ENCODE data around the gene HDAC9. TPM values are rescaled to one million over a fixed set of nuclear protein-coding genes. Genes with fewer than 3 reads are reported as not detected.
"Not testable (repeated sequence)": the region's sequence is repeated elsewhere in the genome, so short reads cannot be mapped to it uniquely, and the experiment has no call there.

The HDAC9 gene
- total and polyA plus RNA-seq, 2 donors: 3.3 to 61.6 TPM

GRCh38 chr7:18700147-18700546, 204.6 kb downstream of the HDAC9 start:
- no peaks in the 10 kb centered on the region for H3K4me1 ChIP-seq (ENCODE audit: insufficient read depth)
- no peaks in the 10 kb centered on the region for H3K36me3 ChIP-seq (ENCODE audit: insufficient read depth)
- H3K27ac ChIP-seq (ENCODE audit: low read depth): no peak overlapping the region
- DNase-seq (ENCODE audit: extremely low spot score): no peak
- WGBS: 91% methylated on average over 7 of the region's 7 CpGs
- H3K4me3 ChIP-seq (ENCODE audit: low read depth, low read length): no peak overlapping the region

- DNase-seq (ENCODE audit: extremely low spot score): no peak
- no peak overlapping the region for H3K4me3 ChIP-seq (ENCODE audit: low read depth, low read length)
- WGBS: 88% methylated on average over 17 of the region's 17 CpGs
Measured at GRCh38 chr7:18702071-18702829, 206.7 kb downstream of the HDAC9 start.

GRCh38 chr7:18703685-18704084, 208.1 kb downstream of the HDAC9 start:
- Histone ChIP-seq H3K27ac (ENCODE audit: low read depth) (no peak overlapping the region), H3K4me1 (ENCODE audit: insufficient read depth) (no peaks in the 10 kb centered on the region), H3K36me3 (ENCODE audit: insufficient read depth) (no peaks in the 10 kb centered on the region), H3K4me3 (ENCODE audit: low read depth, low read length) (no peak overlapping the region)
- no peak for DNase-seq (ENCODE audit: extremely low spot score)

More at GRCh38 chr7:18702071-18702829, 206.7 kb downstream of the HDAC9 start:
- no peaks in the 10 kb centered on the region for H3K4me1 ChIP-seq (ENCODE audit: insufficient read depth)
- no peaks in the 10 kb centered on the region for H3K36me3 ChIP-seq (ENCODE audit: insufficient read depth)
- no peak overlapping the region for H3K27ac ChIP-seq (ENCODE audit: low read depth)

GRCh38 chr7:18706670-18707069, 211.1 kb downstream of the HDAC9 start:
- H3K27ac ChIP-seq (ENCODE audit: low read depth): no peak overlapping the region
- no peaks in the 10 kb centered on the region for H3K4me1 ChIP-seq (ENCODE audit: insufficient read depth)
- DNase-seq (ENCODE audit: extremely low spot score): no peak
- 68% methylated on average over 3 of the region's 3 CpGs for WGBS
- no peak overlapping the region for H3K4me3 ChIP-seq (ENCODE audit: low read depth, low read length)
- no peaks in the 10 kb centered on the region for H3K36me3 ChIP-seq (ENCODE audit: insufficient read depth)

- 58% methylated on average over 1 of the region's 1 CpG for WGBS
- no peak for DNase-seq (ENCODE audit: extremely low spot score)
- Histone ChIP-seq H3K4me3 (ENCODE audit: low read depth, low read length) (no peak overlapping the region), H3K36me3 (ENCODE audit: insufficient read depth) (no peaks in the 10 kb centered on the region), H3K27ac (ENCODE audit: low read depth) (no peak overlapping the region), H3K4me1 (ENCODE audit: insufficient read depth) (no peaks in the 10 kb centered on the region)
Measured at GRCh38 chr7:18708204-18708603, 212.7 kb downstream of the HDAC9 start.

GRCh38 chr7:18715988-18716387, 220.4 kb downstream of the HDAC9 start:
- Histone ChIP-seq H3K27ac (ENCODE audit: low read depth) (no peak overlapping the region), H3K4me1 (ENCODE audit: insufficient read depth) (no peaks in the 10 kb centered on the region), H3K4me3 (ENCODE audit: low read depth, low read length) (no peak overlapping the region), H3K36me3 (ENCODE audit: insufficient read depth) (no peaks in the 10 kb centered on the region)
- 78% methylated on average over 2 of the region's 2 CpGs for WGBS
- DNase-seq (ENCODE audit: extremely low spot score): no peak

DNA sequence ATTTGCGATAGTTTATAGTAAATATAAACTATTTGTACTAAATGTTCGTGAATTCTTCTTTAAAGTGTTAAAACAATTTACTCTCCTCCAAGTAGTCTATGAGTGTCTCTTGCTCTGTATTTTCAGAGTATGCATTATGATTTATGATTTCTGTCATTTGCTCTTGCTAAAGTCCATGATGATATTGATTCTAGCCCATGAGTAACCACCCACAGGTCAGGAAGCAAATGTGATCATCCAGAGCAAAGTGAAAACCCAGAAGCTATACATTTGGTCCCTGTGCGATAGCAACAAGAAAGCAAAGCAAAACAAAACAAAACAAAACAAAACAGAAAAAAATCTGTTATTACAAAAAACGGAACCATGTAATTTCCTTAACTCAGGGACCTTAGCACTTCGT, 225.9 kb downstream of the HDAC9 start:
- no peak for DNase-seq (ENCODE audit: extremely low spot score)
- Histone ChIP-seq H3K36me3 (ENCODE audit: insufficient read depth) (no peaks in the 10 kb centered on the region), H3K27ac (ENCODE audit: low read depth) (no peak overlapping the region), H3K4me3 (ENCODE audit: low read depth, low read length) (no peak overlapping the region), H3K4me1 (ENCODE audit: insufficient read depth) (no peaks in the 10 kb centered on the region)
- 94% methylated on average over 5 of the region's 5 CpGs for WGBS

GRCh38 chr7:18724318-18724717, 228.8 kb downstream of the HDAC9 start:
- 97% methylated on average over 2 of the region's 2 CpGs for WGBS
- Histone ChIP-seq H3K4me3 (ENCODE audit: low read depth, low read length) (no peak overlapping the region), H3K36me3 (ENCODE audit: insufficient read depth) (no peaks in the 10 kb centered on the region), H3K4me1 (ENCODE audit: insufficient read depth) (no peaks in the 10 kb centered on the region), H3K27ac (ENCODE audit: low read depth) (no peak overlapping the region)
- DNase-seq (ENCODE audit: extremely low spot score): no peak

DNA sequence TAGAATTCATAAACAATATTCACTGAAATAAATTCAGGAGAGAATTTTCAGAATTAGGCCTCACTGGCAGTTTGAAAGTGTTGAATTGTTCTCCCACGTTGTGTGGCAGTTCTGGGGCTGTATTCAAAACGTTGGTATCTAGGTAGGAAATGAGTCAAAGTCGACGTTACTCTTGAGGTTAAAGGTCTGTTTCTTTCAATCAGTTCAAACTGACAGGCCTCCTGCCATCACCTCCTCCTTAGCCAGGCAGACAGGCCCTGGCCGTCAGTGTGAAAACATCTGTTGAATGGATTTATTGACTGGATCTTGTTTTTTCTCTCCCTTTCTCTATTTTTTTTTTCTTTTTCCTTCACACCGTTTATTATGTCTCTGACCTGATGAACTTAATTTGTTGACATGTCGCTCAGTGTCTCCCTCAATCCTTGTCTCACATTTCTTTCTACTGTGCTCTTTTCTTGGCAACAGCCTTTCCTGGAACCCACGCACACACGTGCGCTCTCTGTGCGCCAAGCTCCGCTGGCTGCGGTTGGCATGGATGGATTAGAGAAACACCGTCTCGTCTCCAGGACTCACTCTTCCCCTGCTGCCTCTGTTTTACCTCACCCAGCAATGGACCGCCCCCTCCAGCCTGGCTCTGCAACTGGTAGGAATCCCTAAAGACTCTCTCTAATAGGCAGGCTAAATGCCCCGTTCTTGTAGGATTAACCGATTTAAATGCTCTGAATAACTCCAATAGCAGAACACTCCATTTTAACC, 231.7 kb downstream of the HDAC9 start:
- Histone ChIP-seq H3K27ac (ENCODE audit: low read depth) (no peak overlapping the region), H3K4me1 (ENCODE audit: insufficient read depth) (no peaks in the 10 kb centered on the region), H3K36me3 (ENCODE audit: insufficient read depth) (no peaks in the 10 kb centered on the region), H3K4me3 (ENCODE audit: low read depth, low read length) (no peak overlapping the region)
- WGBS: 71% methylated on average over 18 of the region's 18 CpGs
- no peak for DNase-seq (ENCODE audit: extremely low spot score)

- not testable (repeated sequence) for H3K4me1 ChIP-seq (ENCODE audit: insufficient read depth); H3K4me3 ChIP-seq (ENCODE audit: low read depth, low read length); DNase-seq (ENCODE audit: extremely low spot score); H3K36me3 ChIP-seq (ENCODE audit: insufficient read depth); H3K27ac ChIP-seq (ENCODE audit: low read depth)
- WGBS: 75% methylated on average over 2 of the region's 2 CpGs
Measured at GRCh38 chr7:18736012-18736411, 240.5 kb downstream of the HDAC9 start.

DNA sequence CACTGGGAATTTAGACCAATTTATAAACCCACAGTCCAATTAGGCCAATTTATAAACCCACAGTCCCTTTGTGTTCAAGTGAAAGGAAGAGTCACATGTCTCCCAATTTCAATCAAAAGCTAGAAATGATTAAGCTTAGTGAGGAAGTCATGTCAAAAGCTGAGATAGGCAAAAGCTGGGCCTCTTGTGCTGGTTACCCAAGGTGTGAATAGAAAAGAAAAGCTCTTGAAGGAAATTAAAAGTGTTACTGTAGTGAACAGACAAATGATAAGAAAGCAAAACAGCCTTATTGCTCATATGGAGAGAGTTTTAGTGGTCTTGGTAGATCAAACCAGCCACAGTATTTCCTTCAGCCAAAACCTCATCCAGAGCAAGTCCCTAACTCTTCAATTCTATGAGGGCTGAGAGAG, 245.0 kb downstream of the HDAC9 start:
- no peak overlapping the region for H3K4me3 ChIP-seq (ENCODE audit: low read depth, low read length)
- H3K4me1 ChIP-seq (ENCODE audit: insufficient read depth): no peaks in the 10 kb centered on the region
- no peak for DNase-seq (ENCODE audit: extremely low spot score)
- H3K27ac ChIP-seq (ENCODE audit: low read depth): no peak overlapping the region
- H3K36me3 ChIP-seq (ENCODE audit: insufficient read depth): no peaks in the 10 kb centered on the region

DNA sequence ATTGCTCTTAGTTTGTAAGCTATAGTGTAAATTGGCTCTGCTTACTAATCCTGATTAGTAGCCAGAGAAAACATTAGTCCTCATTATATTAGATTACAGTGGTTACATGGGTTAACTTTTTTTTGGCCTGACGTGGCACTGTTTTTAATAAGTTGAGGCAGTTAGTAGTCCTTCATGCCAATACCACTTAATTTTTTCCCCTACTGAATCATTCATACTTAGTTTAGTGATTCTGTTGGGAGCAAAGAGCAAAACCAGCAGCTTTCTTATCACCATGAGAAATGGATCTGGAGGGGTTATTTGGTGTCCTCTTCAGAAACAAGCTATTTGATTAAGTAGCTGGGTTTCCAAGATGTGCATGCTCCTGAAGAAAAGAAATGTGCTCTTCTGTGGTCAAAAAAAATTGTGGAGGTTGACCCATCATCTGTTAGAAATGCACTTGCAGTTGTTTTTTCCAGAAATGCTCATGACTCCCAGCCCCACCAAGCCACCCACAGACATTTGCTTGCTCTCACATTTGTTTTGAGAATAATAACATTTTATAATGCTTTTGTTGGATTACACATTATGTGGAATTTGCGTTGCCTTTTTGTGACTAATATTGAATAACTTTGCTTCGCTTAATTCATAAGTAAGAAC, 258.5 kb downstream of the HDAC9 start:
- Histone ChIP-seq H3K4me1 (ENCODE audit: insufficient read depth) (no peaks in the 10 kb centered on the region), H3K36me3 (ENCODE audit: insufficient read depth) (no peaks in the 10 kb centered on the region), H3K27ac (ENCODE audit: low read depth) (no peak overlapping the region), H3K4me3 (ENCODE audit: low read depth, low read length) (no peak overlapping the region)
- no peak for DNase-seq (ENCODE audit: extremely low spot score)
- WGBS: 75% methylated on average over 3 of the region's 3 CpGs

DNA sequence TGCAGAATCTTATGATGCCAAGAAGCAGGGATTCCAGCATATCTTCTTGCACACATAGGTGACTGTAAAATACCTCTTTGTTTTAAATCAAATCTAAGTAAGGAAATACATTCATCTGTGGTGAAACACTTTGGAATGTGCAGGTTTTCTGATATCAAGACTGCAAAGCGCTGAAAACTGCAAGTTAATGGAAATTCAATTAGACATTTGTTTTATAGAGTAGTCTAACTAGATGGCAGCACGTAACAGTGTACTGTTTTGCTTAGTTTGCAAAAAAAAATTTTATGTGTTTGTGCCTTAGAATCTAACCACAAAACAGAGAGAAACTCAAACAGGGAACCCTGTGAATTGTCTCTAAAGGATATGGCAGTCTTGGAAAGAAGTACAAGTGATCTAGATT, 259.2 kb downstream of the HDAC9 start:
- Histone ChIP-seq H3K4me1 (ENCODE audit: insufficient read depth) (no peaks in the 10 kb centered on the region), H3K36me3 (ENCODE audit: insufficient read depth) (no peaks in the 10 kb centered on the region), H3K4me3 (ENCODE audit: low read depth, low read length) (no peak overlapping the region), H3K27ac (ENCODE audit: low read depth) (no peak overlapping the region)
- WGBS: 56% methylated on average over 2 of the region's 2 CpGs
- no peak for DNase-seq (ENCODE audit: extremely low spot score)

DNA sequence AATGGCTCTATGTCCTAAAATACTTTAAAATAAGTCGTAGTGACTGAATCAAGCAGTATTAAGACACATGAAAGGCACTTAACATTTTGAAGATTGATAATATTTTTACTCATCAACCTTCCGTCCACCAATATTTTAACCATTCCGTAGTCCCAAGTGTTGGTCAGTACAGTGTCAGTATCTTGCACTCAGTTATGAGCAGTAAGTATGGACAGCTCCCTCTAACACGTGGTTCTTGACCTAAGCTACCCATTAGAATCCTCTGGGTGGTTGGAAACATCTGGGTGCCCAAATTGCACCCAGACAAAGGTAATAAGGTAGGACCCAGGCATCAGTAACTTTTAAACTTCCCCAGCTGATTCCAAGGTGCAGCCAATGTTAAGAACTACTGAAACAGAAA, 260.2 kb downstream of the HDAC9 start:
- no peak overlapping the region for H3K27ac ChIP-seq (ENCODE audit: low read depth)
- no peaks in the 10 kb centered on the region for H3K4me1 ChIP-seq (ENCODE audit: insufficient read depth)
- DNase-seq (ENCODE audit: extremely low spot score): no peak
- whole genome bisulfite sequencing: 89% methylated on average over 4 of the region's 4 CpGs
- no peak overlapping the region for H3K4me3 ChIP-seq (ENCODE audit: low read depth, low read length)
- H3K36me3 ChIP-seq (ENCODE audit: insufficient read depth): no peaks in the 10 kb centered on the region
